Measurements from ENCODE around the gene ATG16L1. TPM values are rescaled to one million over a fixed set of nuclear protein-coding genes. Genes with fewer than 3 reads are reported as not detected.

ATG16L1 gene
- total and polyA plus RNA-seq, 7 experiments from 2014 or later, result 16.0 to 115 (median 80.9) TPM

DNA sequence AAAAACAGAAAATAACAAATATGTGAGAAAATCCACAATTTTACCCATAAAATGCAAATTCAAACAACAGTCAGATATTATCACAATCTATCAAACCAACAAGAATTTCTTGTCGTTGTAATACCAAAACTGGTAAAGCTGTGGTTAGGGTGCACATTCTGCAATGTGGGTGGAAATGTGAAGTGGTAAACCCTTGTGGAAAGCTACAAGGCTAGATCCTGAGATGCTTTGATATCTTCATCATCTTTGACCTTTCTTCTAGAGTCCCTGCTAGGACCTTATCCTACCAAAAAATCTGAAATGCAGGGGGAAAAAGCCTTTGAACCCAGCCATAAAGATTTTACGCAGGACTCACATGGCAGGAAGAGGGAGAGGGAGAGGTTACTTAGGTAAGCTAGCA is 17.2 kb upstream of the ATG16L1 start:
- intact Hi-C loops (cut with micrococcal nuclease), result loop anchor here in 1 of 2 donors (1.0 to 5.0 kb wide), 2 partner anchors 17 to 152 kb away; partner anchors contain the start of gene ATG16L1
- DNase-seq, result peak in 1 of 9 donors; percentile 35
- ATAC-seq, result no peak
- Histone ChIP-seq H3K4me3 (ENCODE audit: low read length) (no peak overlapping the region), H3K9me3 (ENCODE audit: control insufficient read depth in 2 of 3, low read length in 3 of 3) (no peaks in the 10 kb centered on the region), H3K27ac (ENCODE audit: low read depth, low read length) (no peak overlapping the region), H3K4me1 (ENCODE audit: control insufficient read depth in 2 of 2, insufficient read depth in 2 of 2, low read length in 2 of 2) (peaks cover 19 to 24% of the 10 kb centered on the region in 2 donors), H3K27me3 (ENCODE audit: control insufficient read depth in 2 of 2, insufficient read depth in 2 of 2, low read length in 2 of 2) (no peaks in the 10 kb centered on the region), H3K36me3 (ENCODE audit: control insufficient read depth in 2 of 3, insufficient read depth in 3 of 3, low read length in 3 of 3) (no peaks in the 10 kb centered on the region)
- no peaks in the 10 kb centered on the region for H3K27me3 Mint-ChIP-seq
- POLR2A ChIA-PET, result interaction anchor here (0.6 kb wide), 1 partner anchor 684 kb away, joined by 3 read pairs; the partner anchor contains the start of genes EIF4E2 and TIGD1
- H3K4me3 Mint-ChIP-seq, result peak overlapping the region in 2 of 10 donors; percentile 56 to 72
- peak overlapping the region in 4 of 9 donors; percentile 14 to 87 (median 46) for H3K27ac Mint-ChIP-seq
- H3K4me1 Mint-ChIP-seq, result peaks cover 22 to 67% (median 30%) of the 10 kb centered on the region in 7 donors
- H3K9me3 Mint-ChIP-seq, result peaks cover 0 to 7% (median 0%) of the 10 kb centered on the region in 11 donors
- peaks cover 0 to 20% (median 0%) of the 10 kb centered on the region in 5 donors for H3K36me3 Mint-ChIP-seq
- CTCF ChIA-PET, result no interaction called here

DNA sequence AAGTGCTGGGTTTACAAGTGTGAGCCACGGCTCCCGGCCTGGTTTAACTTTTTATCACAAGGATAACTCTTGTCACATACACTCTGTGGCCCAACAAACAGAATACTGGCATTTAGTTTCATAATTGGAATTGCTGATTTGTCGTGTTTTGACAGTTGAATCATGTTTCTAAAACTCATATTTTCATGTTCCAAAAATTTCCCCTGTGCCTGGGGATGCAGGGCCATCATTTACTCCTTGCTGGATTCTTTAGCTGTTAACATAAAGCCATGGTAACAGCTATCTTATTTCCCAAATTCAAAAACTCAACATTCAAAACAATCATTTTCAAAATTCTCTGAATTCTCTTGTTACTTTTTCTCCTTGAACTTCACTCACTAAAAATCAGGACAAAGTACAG is 16.5 kb upstream of the ATG16L1 start:
- H3K4me1 Mint-ChIP-seq, result peaks cover 29 to 71% (median 37%) of the 10 kb centered on the region in 7 donors

DNA sequence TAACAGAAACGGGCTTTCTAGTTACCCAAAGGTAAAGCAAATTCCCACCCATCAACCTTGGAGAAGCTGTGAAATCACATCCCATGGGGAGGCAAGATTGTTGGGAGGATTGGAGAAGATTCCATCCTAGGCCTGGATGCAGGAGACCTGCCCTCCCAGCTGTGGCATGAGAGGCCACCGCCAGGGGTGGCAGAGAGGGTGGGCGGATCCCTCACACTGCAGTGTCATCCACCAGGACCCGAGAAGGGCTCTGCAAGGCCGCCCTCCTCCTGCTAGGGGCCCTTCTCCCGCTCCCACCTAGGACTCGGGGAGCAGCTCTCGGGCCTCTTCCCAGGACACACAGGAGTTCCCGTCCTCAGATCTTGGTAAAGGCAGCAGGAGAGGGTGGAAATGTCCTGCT is 15.5 kb upstream of the ATG16L1 start:
- Mint-ChIP-seq H3K9me3 (peaks cover 0 to 12% (median 0%) of the 10 kb centered on the region in 11 donors), H3K4me3 (no peak overlapping the region), H3K36me3 (peaks cover 0 to 15% (median 0%) of the 10 kb centered on the region in 5 donors), H3K27me3 (no peaks in the 10 kb centered on the region), H3K27ac (no peak overlapping the region), H3K4me1 (peaks cover 32 to 69% (median 46%) of the 10 kb centered on the region in 7 donors)
- DNase-seq (no peak), ATAC-seq (no peak)
- H3K4me1 ChIP-seq (ENCODE audit: control insufficient read depth in 2 of 2, insufficient read depth in 2 of 2, low read length in 2 of 2), result peaks cover 35 to 41% of the 10 kb centered on the region in 2 donors
- no peaks in the 10 kb centered on the region for H3K27me3 ChIP-seq (ENCODE audit: control insufficient read depth in 2 of 2, insufficient read depth in 2 of 2, low read length in 2 of 2)
- ChIA-PET CTCF (no interaction called here), POLR2A (interaction anchor here (0.6 to 1.2 kb wide), 2 partner anchors 11 to 22 kb away, joined by 3 to 4 read pairs; no protein-coding TSS in a partner anchor)
- H3K36me3 ChIP-seq (ENCODE audit: control insufficient read depth in 2 of 3, insufficient read depth in 3 of 3, low read length in 3 of 3), result no peaks in the 10 kb centered on the region
- intact Hi-C loops (cut with micrococcal nuclease), result no loop called here
- no peaks in the 10 kb centered on the region for H3K9me3 ChIP-seq (ENCODE audit: control insufficient read depth in 2 of 3, low read length in 3 of 3)
- no peak overlapping the region for H3K27ac ChIP-seq (ENCODE audit: low read depth, low read length)
- H3K4me3 ChIP-seq (ENCODE audit: low read length), result no peak overlapping the region

More for the DNA sequence above, 16.5 kb upstream of the ATG16L1 start:
- H3K4me3 Mint-ChIP-seq, result peak overlapping the region in 1 of 10 donors; percentile 17
- H3K36me3 ChIP-seq (ENCODE audit: control insufficient read depth in 2 of 3, insufficient read depth in 3 of 3, low read length in 3 of 3), result no peaks in the 10 kb centered on the region
- DNase-seq (no peak), ATAC-seq (no peak)
- no peak overlapping the region for H3K27ac ChIP-seq (ENCODE audit: low read depth, low read length)
- peak overlapping the region in 1 of 9 donors; percentile 69 for H3K27ac Mint-ChIP-seq
- peaks cover 0 to 10% (median 0%) of the 10 kb centered on the region in 11 donors for H3K9me3 Mint-ChIP-seq
- H3K36me3 Mint-ChIP-seq, result peaks cover 0 to 18% (median 0%) of the 10 kb centered on the region in 5 donors
- no peaks in the 10 kb centered on the region for H3K9me3 ChIP-seq (ENCODE audit: control insufficient read depth in 2 of 3, low read length in 3 of 3)
- peaks cover 27 to 31% of the 10 kb centered on the region in 2 donors for H3K4me1 ChIP-seq (ENCODE audit: control insufficient read depth in 2 of 2, insufficient read depth in 2 of 2, low read length in 2 of 2)
- no peaks in the 10 kb centered on the region for H3K27me3 Mint-ChIP-seq
- no peak overlapping the region for H3K4me3 ChIP-seq (ENCODE audit: low read length)
- intact Hi-C loops (cut with micrococcal nuclease), result loop anchor here in 1 of 2 donors (1.0 to 5.0 kb wide), 2 partner anchors 16 to 153 kb away; partner anchors contain the start of gene ATG16L1
- H3K27me3 ChIP-seq (ENCODE audit: control insufficient read depth in 2 of 2, insufficient read depth in 2 of 2, low read length in 2 of 2), result no peaks in the 10 kb centered on the region
- CTCF ChIA-PET, result interaction anchor here (0.7 to 1.0 kb wide), 2 partner anchors 382 to 488 kb away, joined by 3 to 4 read pairs; no protein-coding TSS in a partner anchor
- POLR2A ChIA-PET, result no interaction called here

- Mint-ChIP-seq H3K9me3 (peaks cover 0 to 13% (median 0%) of the 10 kb centered on the region in 11 donors), H3K4me1 (peaks cover 42 to 69% (median 55%) of the 10 kb centered on the region in 7 donors), H3K27ac (peak overlapping the region in 4 of 9 donors; percentile 11 to 71 (median 33)), H3K4me3 (peak overlapping the region in 2 of 10 donors; percentile 5 to 41), H3K36me3 (peaks cover 0 to 15% (median 0%) of the 10 kb centered on the region in 5 donors), H3K27me3 (no peaks in the 10 kb centered on the region)
- Histone ChIP-seq H3K27ac (ENCODE audit: low read depth, low read length) (no peak overlapping the region), H3K36me3 (ENCODE audit: control insufficient read depth in 2 of 3, insufficient read depth in 3 of 3, low read length in 3 of 3) (no peaks in the 10 kb centered on the region), H3K4me3 (ENCODE audit: low read length) (no peak overlapping the region), H3K9me3 (ENCODE audit: control insufficient read depth in 2 of 3, low read length in 3 of 3) (no peaks in the 10 kb centered on the region), H3K27me3 (ENCODE audit: control insufficient read depth in 2 of 2, insufficient read depth in 2 of 2, low read length in 2 of 2) (no peaks in the 10 kb centered on the region), H3K4me1 (ENCODE audit: control insufficient read depth in 2 of 2, insufficient read depth in 2 of 2, low read length in 2 of 2) (peaks cover 37 to 49% of the 10 kb centered on the region in 2 donors)
- ChIA-PET POLR2A (interaction anchor here (0.6 to 1.2 kb wide), 3 partner anchors 10 to 58 kb away, joined by 3 to 4 read pairs (median 3); no protein-coding TSS in a partner anchor), CTCF (no interaction called here)
- intact Hi-C loops (cut with micrococcal nuclease), result no loop called here
- no peak for ATAC-seq
- no peak for DNase-seq
Measured at GRCh38 chr2:233236820-233237589, 14.5 kb upstream of the ATG16L1 start.

- intact Hi-C loops (cut with micrococcal nuclease), result no loop called here
- ChIA-PET POLR2A (interaction anchor here (0.7 to 2.6 kb wide), 3 partner anchors 10 to 58 kb away, joined by 4 to 15 read pairs (median 4); partner anchors contain the start of gene ATG16L1), CTCF (no interaction called here)
- H3K4me1 Mint-ChIP-seq, result peaks cover 43 to 71% (median 59%) of the 10 kb centered on the region in 7 donors
- DNase-seq (peak in 4 of 9 donors; percentile 14 to 30 (median 25)), ATAC-seq (peak; percentile 40)
- Histone ChIP-seq H3K9me3 (ENCODE audit: control insufficient read depth in 2 of 3, low read length in 3 of 3) (no peaks in the 10 kb centered on the region), H3K27ac (ENCODE audit: low read depth, low read length) (peak overlapping the region; percentile 41), H3K4me1 (ENCODE audit: control insufficient read depth in 2 of 2, insufficient read depth in 2 of 2, low read length in 2 of 2) (peaks cover 32 to 40% of the 10 kb centered on the region in 2 donors), H3K4me3 (ENCODE audit: low read length) (peak overlapping the region; percentile 47), H3K27me3 (ENCODE audit: control insufficient read depth in 2 of 2, insufficient read depth in 2 of 2, low read length in 2 of 2) (no peaks in the 10 kb centered on the region), H3K36me3 (ENCODE audit: control insufficient read depth in 2 of 3, insufficient read depth in 3 of 3, low read length in 3 of 3) (no peaks in the 10 kb centered on the region)
- H3K27me3 Mint-ChIP-seq, result no peaks in the 10 kb centered on the region
- H3K4me3 Mint-ChIP-seq, result peak overlapping the region; percentile 20 to 85 (median 75)
- H3K36me3 Mint-ChIP-seq, result peaks cover 0 to 13% (median 0%) of the 10 kb centered on the region in 5 donors
- H3K27ac Mint-ChIP-seq, result peak overlapping the region; percentile 23 to 90 (median 86)
- H3K9me3 Mint-ChIP-seq, result peaks cover 0 to 13% (median 0%) of the 10 kb centered on the region in 11 donors
Measured at GRCh38 chr2:233240897-233241296, 10.6 kb upstream of the ATG16L1 start.

DNA sequence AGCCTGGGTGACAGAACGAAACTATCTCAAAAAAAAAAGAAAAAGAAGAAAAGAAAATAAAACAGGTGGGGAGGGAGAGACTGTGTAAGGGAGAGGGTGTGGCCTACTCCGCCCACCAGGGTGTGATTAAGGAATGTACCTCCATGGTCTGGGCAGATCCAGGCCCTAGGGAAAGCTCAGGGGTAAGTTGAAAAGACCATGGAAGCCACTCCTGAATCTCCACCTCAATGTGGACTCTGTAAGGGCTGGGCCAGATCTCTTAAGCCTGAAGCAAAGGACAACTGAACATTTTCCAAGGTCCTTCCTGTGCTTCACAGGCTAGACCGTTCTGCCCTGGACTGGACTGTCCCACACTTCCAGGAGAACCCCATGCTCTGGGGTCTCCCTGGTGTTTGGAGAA is 9.7 kb upstream of the ATG16L1 start:
- Histone ChIP-seq H3K27ac (ENCODE audit: low read depth, low read length) (no peak overlapping the region), H3K4me3 (ENCODE audit: low read length) (no peak overlapping the region), H3K9me3 (ENCODE audit: control insufficient read depth in 2 of 3, low read length in 3 of 3) (no peaks in the 10 kb centered on the region), H3K36me3 (ENCODE audit: control insufficient read depth in 2 of 3, insufficient read depth in 3 of 3, low read length in 3 of 3) (no peaks in the 10 kb centered on the region), H3K4me1 (ENCODE audit: control insufficient read depth in 2 of 2, insufficient read depth in 2 of 2, low read length in 2 of 2) (peaks cover 32 to 40% of the 10 kb centered on the region in 2 donors), H3K27me3 (ENCODE audit: control insufficient read depth in 2 of 2, insufficient read depth in 2 of 2, low read length in 2 of 2) (no peaks in the 10 kb centered on the region)
- DNase-seq, result no peak
- ATAC-seq, result no peak
- intact Hi-C loops (cut with micrococcal nuclease), result no loop called here
- CTCF ChIA-PET, result interaction anchor here (0.6 kb wide), 1 partner anchor 12 kb away, joined by 3 read pairs; no protein-coding TSS in a partner anchor
- Mint-ChIP-seq H3K4me1 (peaks cover 43 to 75% (median 58%) of the 10 kb centered on the region in 7 donors), H3K4me3 (peak overlapping the region in 3 of 10 donors; percentile 14 to 79 (median 29)), H3K27me3 (no peaks in the 10 kb centered on the region), H3K36me3 (peaks cover 0 to 13% (median 0%) of the 10 kb centered on the region in 5 donors), H3K27ac (peak overlapping the region; percentile 21 to 90 (median 77)), H3K9me3 (peaks cover 0 to 13% (median 0%) of the 10 kb centered on the region in 11 donors)
- POLR2A ChIA-PET, result interaction anchor here (1.7 kb wide), 1 partner anchor 40 kb away, joined by 3 read pairs; no protein-coding TSS in a partner anchor
